ENCODE data around the gene FBXW11.

DNA sequence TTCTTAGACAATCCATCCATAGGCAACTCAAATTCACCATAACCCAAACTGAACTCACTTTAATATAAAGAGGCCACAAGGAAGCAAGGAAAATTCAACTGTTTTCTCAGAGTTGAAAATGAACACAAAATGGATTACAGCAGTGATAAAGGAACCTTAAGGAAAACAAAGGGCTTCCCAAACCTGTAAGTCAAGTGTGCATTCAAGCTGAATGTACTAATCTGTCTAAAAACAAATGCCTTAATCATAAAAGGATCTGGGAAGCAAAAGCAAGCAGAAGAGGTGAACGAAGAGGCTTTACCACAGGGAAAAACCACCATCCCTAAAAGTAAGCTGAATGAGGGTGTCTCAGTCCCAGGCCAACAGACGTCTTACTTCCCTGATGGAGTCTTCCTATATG is 13.6 kb downstream of the FBXW11 start:
- TF ChIP-seq, protein P1, sequence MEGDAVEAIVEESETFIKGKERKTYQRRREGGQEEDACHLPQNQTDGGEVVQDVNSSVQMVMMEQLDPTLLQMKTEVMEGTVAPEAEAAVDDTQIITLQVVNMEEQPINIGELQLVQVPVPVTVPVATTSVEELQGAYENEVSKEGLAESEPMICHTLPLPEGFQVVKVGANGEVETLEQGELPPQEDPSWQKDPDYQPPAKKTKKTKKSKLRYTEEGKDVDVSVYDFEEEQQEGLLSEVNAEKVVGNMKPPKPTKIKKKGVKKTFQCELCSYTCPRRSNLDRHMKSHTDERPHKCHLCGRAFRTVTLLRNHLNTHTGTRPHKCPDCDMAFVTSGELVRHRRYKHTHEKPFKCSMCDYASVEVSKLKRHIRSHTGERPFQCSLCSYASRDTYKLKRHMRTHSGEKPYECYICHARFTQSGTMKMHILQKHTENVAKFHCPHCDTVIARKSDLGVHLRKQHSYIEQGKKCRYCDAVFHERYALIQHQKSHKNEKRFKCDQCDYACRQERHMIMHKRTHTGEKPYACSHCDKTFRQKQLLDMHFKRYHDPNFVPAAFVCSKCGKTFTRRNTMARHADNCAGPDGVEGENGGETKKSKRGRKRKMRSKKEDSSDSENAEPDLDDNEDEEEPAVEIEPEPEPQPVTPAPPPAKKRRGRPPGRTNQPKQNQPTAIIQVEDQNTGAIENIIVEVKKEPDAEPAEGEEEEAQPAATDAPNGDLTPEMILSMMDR (IDR thresholded peaks at IDR 0.05): no peak
- no peak for TF ChIP-seq POLR2A (IDR thresholded peaks at IDR 0.05)
